Endothelial cell of umbilical vein (primary cell): ENCODE measurements around the gene NFIA. TPM values are rescaled to one million over a fixed set of nuclear protein-coding genes. Genes with fewer than 3 reads are reported as not detected.
A peak's percentile ranks its signal among the peaks of the same experiment; 100 is the strongest.

Source experiments
- BruUV-seq: library from RNA; stranded (reverse); fragments of 400-500 nt; replicated peaks from 2 replicates; lab custom pipeline; 2021; lab: Mats Ljungman, UMichigan
- CTCF ChIA-PET: fragments of 300-600, 350-600 bp; sonication (Branson Sonifier 250); formaldehyde crosslinking; loops from one replicate; lab custom pipeline; 2021; ENCODE audit warnings: antibody characterized with exemption, inconsistent platforms; lab: Charles Lee
- POLR2A ChIA-PET: fragments of 300-600, 350-600 bp; sonication (Branson Sonifier 250); formaldehyde crosslinking; loops from one replicate; lab custom pipeline; 2021; ENCODE audit warnings: antibody characterized with exemption, inconsistent platforms; lab: Charles Lee
- DNase-seq: peaks from one replicate; pipeline ENCODE4 v3.0.0-alpha.2; 2011; ENCODE audit warnings: low read depth, low spot score
- FAIRE-seq: peaks from 2 replicates; lab custom pipeline; 2011; peaks lifted over from hg19 to GRCh38; lab: Jason Lieb, UNC
- H2AFZ ChIP-seq: 2 replicates; pipeline ENCODE4 v1.6.0; 2012; ENCODE audit warnings: low read depth, low read length, control low read depth, inconsistent platforms
- H3K27ac ChIP-seq: 2 replicates; pipeline ENCODE4 v1.5.1; 2011; ENCODE audit warnings: low read depth, mild to moderate bottlenecking, control low read depth, low read length, moderate library complexity; ENCODE audit not compliant: insufficient read depth
- H3K27me3 ChIP-seq, 2 experiments: 2 replicates each; pipeline versions ENCODE4 v1.6.0 to v1.6.1; 2011; ENCODE audit warnings: low read length in 2 of 2, mixed read lengths in 1 of 2; ENCODE audit not compliant: control insufficient read depth in 2 of 2, insufficient read depth in 2 of 2
- H3K36me3 ChIP-seq, 2 experiments: 2 replicates in 1 of 2; 3 replicates in 1 of 2; pipeline ENCODE4 v1.5.1; 2011; ENCODE audit warnings: low read length in 2 of 2, mild to moderate bottlenecking in 1 of 2, moderate library complexity in 1 of 2; ENCODE audit not compliant: control insufficient read depth in 2 of 2, insufficient read depth in 2 of 2; ENCODE audit errors: extremely low read depth in 1 of 2
- H3K4me1 ChIP-seq: 3 replicates; pipeline ENCODE4 v1.5.1; 2011; ENCODE audit warnings: mild to moderate bottlenecking, low read length; ENCODE audit not compliant: control insufficient read depth, insufficient read depth; ENCODE audit errors: extremely low read depth
- H3K4me2 ChIP-seq: 2 replicates; pipeline ENCODE4 v1.6.1; 2011; ENCODE audit warnings: low read length, control low read depth, mixed read lengths; ENCODE audit not compliant: insufficient read depth
- H3K4me3 ChIP-seq, 3 experiments: fragments of 200-600 bp in 1 of 3; sonication (generic), shearing (Covaris generic) in 1 of 3; replicated peaks in 1 of 3; 2 replicates each; pipeline ENCODE4 v1.5.1; 2011 to 2016; ENCODE audit warnings: control low read depth in 3 of 3, low read length in 3 of 3, mild to moderate bottlenecking in 2 of 3, inconsistent platforms in 1 of 3, low read depth in 1 of 3, moderate library complexity in 1 of 3; ENCODE audit not compliant: insufficient read depth in 1 of 3
- H3K79me2 ChIP-seq: 2 replicates; pipeline ENCODE4 v1.6.0; 2012; ENCODE audit warnings: low read length, inconsistent platforms; ENCODE audit not compliant: control insufficient read depth, insufficient read depth
- H3K9ac ChIP-seq: replicated peaks from 2 replicates; pipeline ENCODE3; 2011; ENCODE audit warnings: low read length, control low read depth; ENCODE audit not compliant: insufficient read depth; ENCODE audit errors: extremely low read depth
- H3K9me1 ChIP-seq: replicated peaks from 3 replicates; pipeline ENCODE4 v1.6.0; 2011; ENCODE audit warnings: mild to moderate bottlenecking, low read length; ENCODE audit not compliant: control insufficient read depth, insufficient read depth; ENCODE audit errors: extremely low read depth
- H3K9me3 ChIP-seq: replicated peaks from 2 replicates; pipeline ENCODE4 v1.5.1; 2012; ENCODE audit warnings: low read length, inconsistent platforms; ENCODE audit not compliant: control insufficient read depth, insufficient read depth
- H4K20me1 ChIP-seq: replicated peaks from 2 replicates; pipeline ENCODE3; 2011; ENCODE audit warnings: mild to moderate bottlenecking, low read length; ENCODE audit not compliant: control insufficient read depth, insufficient read depth; ENCODE audit errors: extremely low read depth
- CTCF ChIP-seq, 2 donors: IDR thresholded peaks; 1 replicate in 1 of 2; 2 replicates in 1 of 2; pipeline ENCODE4 v1.5.1; 2011; ENCODE audit warnings: low read length in 2 of 2, mild to moderate bottlenecking in 2 of 2, moderate library complexity in 2 of 2, control low read depth in 1 of 2, inconsistent platforms in 1 of 2, low read depth in 1 of 2; ENCODE audit not compliant: insufficient read depth in 1 of 2; ENCODE audit errors: extremely low read depth in 1 of 2
- EZH2 ChIP-seq: IDR thresholded peaks from 2 replicates; pipeline ENCODE4 v1.6.1; 2012; ENCODE audit warnings: borderline replicate concordance, low read depth, mild to moderate bottlenecking, moderate library complexity, low read length, inconsistent platforms; ENCODE audit not compliant: severe bottlenecking
- FOS ChIP-seq: IDR thresholded peaks from 2 replicates; pipeline ENCODE4 v1.6.1; 2011; ENCODE audit warnings: mild to moderate bottlenecking, low read length, moderate library complexity, borderline replicate concordance; ENCODE audit not compliant: insufficient read depth
- GATA2 ChIP-seq: IDR thresholded peaks from 2 replicates; pipeline ENCODE4 v1.7.0; 2011; ENCODE audit warnings: low read depth, mild to moderate bottlenecking, moderate library complexity, mixed read lengths, low read length; ENCODE audit not compliant: insufficient read length, insufficient read depth
- JUN ChIP-seq: IDR thresholded peaks from 2 replicates; pipeline ENCODE4 v1.6.1; 2011; ENCODE audit warnings: borderline replicate concordance, low read depth; ENCODE audit not compliant: insufficient read length, insufficient read depth
- MAX ChIP-seq: IDR thresholded peaks from 2 replicates; pipeline ENCODE4 v1.6.1; 2011; ENCODE audit not compliant: insufficient read depth, insufficient read length
- MYC ChIP-seq: IDR thresholded peaks from one replicate; pipeline ENCODE4 v1.6.1; 2011; ENCODE audit warnings: mild to moderate bottlenecking, low read depth, low read length
- POLR2A ChIP-seq: IDR thresholded peaks from 2 replicates; pipeline ENCODE4 v1.6.1; 2012; ENCODE audit warnings: low read depth, mild to moderate bottlenecking, control low read depth, low read length
- POLR2AphosphoS5 ChIP-seq: IDR thresholded peaks from 2 replicates; pipeline ENCODE4 v1.6.1; 2012; ENCODE audit warnings: low read depth, mild to moderate bottlenecking, control low read depth, low read length, moderate library complexity; ENCODE audit not compliant: insufficient read depth
- dilution Hi-C: fragments of 300-500 bp; cut with MboI; formaldehyde crosslinking; loops from one replicate; pipeline ENCODE4 v1.15.0; 2019; ENCODE audit warnings: low sequenced_read_pairs; ENCODE audit not compliant: extremely low pct_ligation_motif_present
- intact Hi-C: fragments of 100-400 bp; cut with micrococcal nuclease; formaldehyde crosslinking; loops from one replicate; pipeline ENCODE4 v1.10.0; 2022
- polyA plus RNA-seq, 4 experiments: library from polyadenylated mRNA; depleted of rRNA in 3 of 4; stranded (reverse) in 3 of 4; unstranded in 1 of 4; fragments of >200 nt; gene quantifications; 2 replicates each; pipeline versions ENCODE4 v1.2.1 to v1.2.3, GENCODE V29; 2011 to 2012; ENCODE audit warnings: missing spikeins in 1 of 4
- total RNA-seq: library from RNA; stranded (reverse); gene quantifications from 2 replicates; pipeline ENCODE4 v1.2.3, GENCODE V29; 2021

NFIA gene
- total and polyA plus RNA-seq, 2 donors (not counting 3 experiments of a cell fraction or from before 2014, with no cell fraction given) = 25.5 to 47.0 TPM

- Histone ChIP-seq H3K27ac (peak overlapping the region; percentile 50), H3K9me1 (no peaks in the 10 kb centered on the region), H3K4me3 (no peak overlapping the region), H2AFZ (no peak overlapping the region), H3K79me2 (no peaks in the 10 kb centered on the region), H3K36me3 (no peaks in the 10 kb centered on the region), H4K20me1 (no peaks in the 10 kb centered on the region), H3K9me3 (no peaks in the 10 kb centered on the region), H3K4me1 (peaks cover 23% of the 10 kb centered on the region), H3K4me2 (no peak overlapping the region), H3K9ac (no peak overlapping the region), H3K27me3 (no peaks in the 10 kb centered on the region)
- no peak for TF ChIP-seq EZH2
- TF ChIP-seq MYC = no peak
- TF ChIP-seq JUN = no peak
- no peak for TF ChIP-seq POLR2AphosphoS5
- TF ChIP-seq CTCF (IDR thresholded peaks at IDR 0.05; ENCODE audit: extremely low read depth in 1 of 2, insufficient read depth in 1 of 2, low read depth in 1 of 2, low read length in 2 of 2) = no peak
- no peak for TF ChIP-seq POLR2A
- TF ChIP-seq FOS = no peak
- no peak for TF ChIP-seq GATA2
- TF ChIP-seq MAX = no peak
- intact Hi-C loops = loop anchor here (5.0 kb wide), 2 partner anchors 48 to 63 kb away; no protein-coding TSS in a partner anchor
- no peak for DNase-seq
- no peak for FAIRE-seq
- BruUV-seq = no TSS peak
- dilution Hi-C loops = no loop called here
- POLR2A ChIA-PET = no interaction called here
- CTCF ChIA-PET = no interaction called here
These were observed 307.0 kb downstream of the NFIA start for GRCh38 chr1:61389194-61389925.
